ENCODE measurements around the gene PEAR1. TPM values are rescaled to one million over a fixed set of nuclear protein-coding genes. Genes with fewer than 3 reads are reported as not detected.

PEAR1 gene
- total RNA-seq, 1 experiment from 2014 or later = 10.8 TPM

DNA sequence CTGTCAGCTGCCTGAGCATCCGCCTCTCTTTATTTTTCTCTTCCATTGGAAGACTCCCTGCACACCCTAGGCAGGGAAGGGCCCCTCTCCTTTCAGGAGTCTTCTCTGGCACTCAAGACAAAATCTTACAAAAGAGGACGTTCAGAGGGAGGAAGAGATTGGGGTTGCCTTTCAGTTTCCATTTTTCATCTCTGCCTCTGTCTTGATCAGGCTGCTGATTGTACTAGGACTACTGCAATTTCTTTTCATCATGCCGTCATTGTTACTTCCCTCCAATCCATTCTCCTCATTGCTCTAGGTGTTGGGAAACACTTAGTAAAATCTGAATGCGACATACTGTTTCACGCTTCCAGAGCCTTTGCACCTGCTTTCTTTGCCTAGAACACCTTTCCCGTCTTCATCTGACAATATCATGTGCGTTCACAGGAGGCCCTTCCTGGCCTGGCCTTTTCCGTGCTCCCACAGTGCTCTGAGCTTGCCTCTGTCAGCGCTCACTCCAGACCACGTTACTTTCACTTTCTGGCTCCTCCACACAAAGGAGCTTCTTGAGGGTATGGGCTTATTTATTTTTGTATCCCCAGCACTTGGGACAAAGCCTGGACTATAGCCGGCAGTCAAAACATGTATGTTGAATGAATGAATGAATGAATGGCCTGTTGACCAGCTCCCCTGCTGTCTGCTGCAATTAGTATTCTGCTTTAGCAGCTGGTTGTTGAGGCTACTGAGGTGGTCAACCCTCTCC lies 37.9 kb downstream of the PEAR1 start:
- Histone ChIP-seq H3K9ac (ENCODE audit: low read length) (no peak overlapping the region), H3K4me2 (ENCODE audit: low read length) (no peak overlapping the region)
- no TSS peak for BruUV-seq (replicated peaks)

DNA sequence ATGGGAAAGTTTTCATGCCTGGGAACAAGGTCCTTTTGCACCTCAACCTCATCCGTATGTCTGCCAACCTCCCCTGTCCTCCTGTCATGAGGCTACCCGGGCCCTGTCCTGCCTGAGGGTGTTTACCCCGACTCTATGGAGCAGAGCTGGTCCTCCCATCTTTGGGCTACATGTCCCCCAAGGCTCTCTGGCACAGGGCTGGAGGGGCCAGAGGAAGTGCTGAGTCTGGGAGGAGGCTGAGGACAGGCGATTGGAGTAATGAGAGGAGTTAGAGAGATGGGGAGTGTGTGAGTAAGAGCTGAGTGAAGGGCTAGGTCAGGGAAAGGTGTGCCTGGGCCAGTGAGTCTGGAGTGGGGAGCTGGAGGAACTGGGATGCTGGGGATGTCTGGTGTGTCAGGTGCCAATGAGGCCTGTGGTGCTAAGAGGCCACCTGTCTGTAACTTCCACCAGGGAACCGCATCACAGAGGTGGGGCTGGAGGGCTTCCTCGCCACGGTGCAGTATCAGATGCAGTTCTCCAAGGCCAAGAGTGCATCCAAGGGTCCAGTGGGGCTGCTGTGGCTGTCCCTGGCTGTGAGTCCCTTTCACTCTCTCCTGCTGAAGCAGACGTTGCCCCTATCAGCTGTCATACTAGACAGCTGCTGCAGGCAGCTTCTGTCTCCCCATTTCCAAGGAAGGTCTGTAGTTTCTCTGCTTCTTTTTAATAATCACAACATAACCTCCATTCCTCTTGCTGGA lies 38.6 kb downstream of the PEAR1 start:
- intact Hi-C loops (cut with micrococcal nuclease) = no loop called here
- no TSS peak for BruUV-seq (replicated peaks)
- DNase-seq (ENCODE audit: low read depth, low spot score) = no peak
- POLR2A ChIA-PET = no interaction called here
- Histone ChIP-seq H3K27ac (ENCODE audit: low read depth, low read length) (no peak overlapping the region), H3K36me3 (ENCODE audit: control insufficient read depth in 1 of 2, insufficient read depth in 2 of 2, low read length in 2 of 2) (no peaks in the 10 kb centered on the region; a peak in 1 of 4 replicates), H3K9me2 (ENCODE audit: insufficient read depth) (no peaks in the 10 kb centered on the region), H3K4me3 (replicated peaks in 1 of 2; ENCODE audit: low read depth in 1 of 2, low read length in 2 of 2) (no peak overlapping the region), H3K79me2 (ENCODE audit: insufficient read depth, low read length) (no peaks in the 10 kb centered on the region), H3K4me1 (ENCODE audit: control insufficient read depth in 1 of 2, insufficient read depth in 2 of 2, low read length in 2 of 2) (peaks cover 4 to 10% of the 10 kb centered on the region in 2 experiments; a peak in 3 of 4 replicates), H3K27me3 (ENCODE audit: insufficient read depth, low read length) (no peaks in the 10 kb centered on the region), H3K9ac (ENCODE audit: low read length) (no peak overlapping the region), H2AFZ (ENCODE audit: low read depth, low read length, poor library complexity, severe bottlenecking) (no peak overlapping the region), H3K9me3 (ENCODE audit: control insufficient read depth in 1 of 2, insufficient read depth in 1 of 2, low read depth in 1 of 2, low read length in 2 of 2) (no peaks in the 10 kb centered on the region), H3K4me2 (ENCODE audit: low read length) (no peak overlapping the region), H4K20me1 (ENCODE audit: insufficient read depth) (no peaks in the 10 kb centered on the region)
- no peak for ATAC-seq
- CTCF ChIA-PET = interaction anchor here (0.8 kb wide), 1 partner anchor 22 kb away, joined by 4 read pairs; no protein-coding TSS in a partner anchor
- RAD21 ChIA-PET (ENCODE audit: low non-redundant PET in 1 of 2, low total read pairs in 2 of 2, uncharacterized antibody in 2 of 2, unreplicated experiment in 2 of 2) = interaction anchor here in 1 of 2 experiments (0.7 kb wide), 1 partner anchor 18 kb away, joined by 6 read pairs; no protein-coding TSS in a partner anchor
- TF ChIP-seq FOSL1 (IDR thresholded peaks at IDR 0.05; ENCODE audit: low read depth) (no peak), SP1 (IDR thresholded peaks at IDR 0.05; ENCODE audit: low read depth) (no peak), ZFX (IDR thresholded peaks at IDR 0.05) (no peak), SIN3A (IDR thresholded peaks at IDR 0.05; ENCODE audit: low read depth) (no peak)
- TF ChIP-seq, protein P1, sequence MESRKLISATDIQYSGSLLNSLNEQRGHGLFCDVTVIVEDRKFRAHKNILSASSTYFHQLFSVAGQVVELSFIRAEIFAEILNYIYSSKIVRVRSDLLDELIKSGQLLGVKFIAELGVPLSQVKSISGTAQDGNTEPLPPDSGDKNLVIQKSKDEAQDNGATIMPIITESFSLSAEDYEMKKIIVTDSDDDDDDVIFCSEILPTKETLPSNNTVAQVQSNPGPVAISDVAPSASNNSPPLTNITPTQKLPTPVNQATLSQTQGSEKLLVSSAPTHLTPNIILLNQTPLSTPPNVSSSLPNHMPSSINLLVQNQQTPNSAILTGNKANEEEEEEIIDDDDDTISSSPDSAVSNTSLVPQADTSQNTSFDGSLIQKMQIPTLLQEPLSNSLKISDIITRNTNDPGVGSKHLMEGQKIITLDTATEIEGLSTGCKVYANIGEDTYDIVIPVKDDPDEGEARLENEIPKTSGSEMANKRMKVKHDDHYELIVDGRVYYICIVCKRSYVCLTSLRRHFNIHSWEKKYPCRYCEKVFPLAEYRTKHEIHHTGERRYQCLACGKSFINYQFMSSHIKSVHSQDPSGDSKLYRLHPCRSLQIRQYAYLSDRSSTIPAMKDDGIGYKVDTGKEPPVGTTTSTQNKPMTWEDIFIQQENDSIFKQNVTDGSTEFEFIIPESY (IDR thresholded peaks at IDR 0.05; ENCODE audit: extremely low read depth, insufficient replicate concordance, low read length) = no peak
- TF ChIP-seq, protein P2, sequence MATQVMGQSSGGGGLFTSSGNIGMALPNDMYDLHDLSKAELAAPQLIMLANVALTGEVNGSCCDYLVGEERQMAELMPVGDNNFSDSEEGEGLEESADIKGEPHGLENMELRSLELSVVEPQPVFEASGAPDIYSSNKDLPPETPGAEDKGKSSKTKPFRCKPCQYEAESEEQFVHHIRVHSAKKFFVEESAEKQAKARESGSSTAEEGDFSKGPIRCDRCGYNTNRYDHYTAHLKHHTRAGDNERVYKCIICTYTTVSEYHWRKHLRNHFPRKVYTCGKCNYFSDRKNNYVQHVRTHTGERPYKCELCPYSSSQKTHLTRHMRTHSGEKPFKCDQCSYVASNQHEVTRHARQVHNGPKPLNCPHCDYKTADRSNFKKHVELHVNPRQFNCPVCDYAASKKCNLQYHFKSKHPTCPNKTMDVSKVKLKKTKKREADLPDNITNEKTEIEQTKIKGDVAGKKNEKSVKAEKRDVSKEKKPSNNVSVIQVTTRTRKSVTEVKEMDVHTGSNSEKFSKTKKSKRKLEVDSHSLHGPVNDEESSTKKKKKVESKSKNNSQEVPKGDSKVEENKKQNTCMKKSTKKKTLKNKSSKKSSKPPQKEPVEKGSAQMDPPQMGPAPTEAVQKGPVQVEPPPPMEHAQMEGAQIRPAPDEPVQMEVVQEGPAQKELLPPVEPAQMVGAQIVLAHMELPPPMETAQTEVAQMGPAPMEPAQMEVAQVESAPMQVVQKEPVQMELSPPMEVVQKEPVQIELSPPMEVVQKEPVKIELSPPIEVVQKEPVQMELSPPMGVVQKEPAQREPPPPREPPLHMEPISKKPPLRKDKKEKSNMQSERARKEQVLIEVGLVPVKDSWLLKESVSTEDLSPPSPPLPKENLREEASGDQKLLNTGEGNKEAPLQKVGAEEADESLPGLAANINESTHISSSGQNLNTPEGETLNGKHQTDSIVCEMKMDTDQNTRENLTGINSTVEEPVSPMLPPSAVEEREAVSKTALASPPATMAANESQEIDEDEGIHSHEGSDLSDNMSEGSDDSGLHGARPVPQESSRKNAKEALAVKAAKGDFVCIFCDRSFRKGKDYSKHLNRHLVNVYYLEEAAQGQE (IDR thresholded peaks at IDR 0.05; ENCODE audit: low read depth) = no peak

More for the DNA sequence above, 37.9 kb downstream of the PEAR1 start:
- H3K4me3 ChIP-seq (replicated peaks in 1 of 2; ENCODE audit: low read depth in 1 of 2, low read length in 2 of 2) = no peak overlapping the region
- no peaks in the 10 kb centered on the region; a peak in 1 of 4 replicates for H3K36me3 ChIP-seq (ENCODE audit: control insufficient read depth in 1 of 2, insufficient read depth in 2 of 2, low read length in 2 of 2)
- no peak for DNase-seq (ENCODE audit: low read depth, low spot score)
- no peak overlapping the region for H3K27ac ChIP-seq (ENCODE audit: low read depth, low read length)
- no peak overlapping the region for H2AFZ ChIP-seq (ENCODE audit: low read depth, low read length, poor library complexity, severe bottlenecking)
- H4K20me1 ChIP-seq (ENCODE audit: insufficient read depth) = no peaks in the 10 kb centered on the region
- no peak for ATAC-seq
- intact Hi-C loops (cut with micrococcal nuclease) = no loop called here
- CTCF ChIA-PET = interaction anchor here (0.8 kb wide), 1 partner anchor 21 kb away, joined by 4 read pairs; no protein-coding TSS in a partner anchor
- H3K4me1 ChIP-seq (ENCODE audit: control insufficient read depth in 1 of 2, insufficient read depth in 2 of 2, low read length in 2 of 2) = peaks cover 11 to 18% of the 10 kb centered on the region in 2 experiments
- POLR2A ChIA-PET = no interaction called here
- no peak for TF ChIP-seq CEBPB (IDR thresholded peaks at IDR 0.05; ENCODE audit: low read depth)
- TF ChIP-seq RAD21 (IDR thresholded peaks at IDR 0.05; ENCODE audit: low read depth) = no peak
- TF ChIP-seq, protein P1 (IDR thresholded peaks at IDR 0.05; ENCODE audit: extremely low read depth, insufficient replicate concordance, low read length) = no peak
- H3K9me2 ChIP-seq (ENCODE audit: insufficient read depth) = no peaks in the 10 kb centered on the region
- H3K27me3 ChIP-seq (ENCODE audit: insufficient read depth, low read length) = no peaks in the 10 kb centered on the region
- no peaks in the 10 kb centered on the region for H3K79me2 ChIP-seq (ENCODE audit: insufficient read depth, low read length)
- RAD21 ChIA-PET (ENCODE audit: low non-redundant PET in 1 of 2, low total read pairs in 2 of 2, uncharacterized antibody in 2 of 2, unreplicated experiment in 2 of 2) = no interaction called here
- no peaks in the 10 kb centered on the region for H3K9me3 ChIP-seq (ENCODE audit: control insufficient read depth in 1 of 2, insufficient read depth in 1 of 2, low read depth in 1 of 2, low read length in 2 of 2)
